ENCODE measurements around the gene DISP3.

Gene DISP3

GRCh38 chr1:11527541-11528452 lies 48.8 kb downstream of the DISP3 start:
- H3K27ac ChIP-seq (ENCODE audit: low read depth, low read length) = no peak overlapping the region
- H3K9me3 ChIP-seq (ENCODE audit: control insufficient read depth, insufficient read depth, low read length) = no peaks in the 10 kb centered on the region
- H3K9me2 ChIP-seq (replicated peaks; ENCODE audit: control insufficient read depth, low read length) = no peaks in the 10 kb centered on the region
- no peaks in the 10 kb centered on the region for H3K27me3 ChIP-seq (ENCODE audit: control insufficient read depth, low read length)
- H3K4me2 ChIP-seq (ENCODE audit: low read length) = no peak overlapping the region
- H3K4me3 ChIP-seq (ENCODE audit: low read length) = no peak overlapping the region
- H3K4me1 ChIP-seq (ENCODE audit: control insufficient read depth, low read length) = no peaks in the 10 kb centered on the region
- H3K36me3 ChIP-seq (ENCODE audit: control insufficient read depth, low read length) = no peaks in the 10 kb centered on the region
- H3F3A ChIP-seq (ENCODE audit: control insufficient read depth, insufficient read depth) = no peaks in the 10 kb centered on the region
- TF ChIP-seq CTCF (IDR thresholded peaks at IDR 0.05; ENCODE audit: low read depth, low read length, poor library complexity, severe bottlenecking) = no peak
- TF ChIP-seq EZH2phosphoT487 (IDR thresholded peaks at IDR 0.05; ENCODE audit: borderline replicate concordance, low read length) = no peak
- H3K79me2 ChIP-seq (ENCODE audit: control insufficient read depth, low read length) = no peaks in the 10 kb centered on the region
- H4K20me1 ChIP-seq (ENCODE audit: control insufficient read depth, insufficient read depth, low read depth, low read length) = no peaks in the 10 kb centered on the region

DNA sequence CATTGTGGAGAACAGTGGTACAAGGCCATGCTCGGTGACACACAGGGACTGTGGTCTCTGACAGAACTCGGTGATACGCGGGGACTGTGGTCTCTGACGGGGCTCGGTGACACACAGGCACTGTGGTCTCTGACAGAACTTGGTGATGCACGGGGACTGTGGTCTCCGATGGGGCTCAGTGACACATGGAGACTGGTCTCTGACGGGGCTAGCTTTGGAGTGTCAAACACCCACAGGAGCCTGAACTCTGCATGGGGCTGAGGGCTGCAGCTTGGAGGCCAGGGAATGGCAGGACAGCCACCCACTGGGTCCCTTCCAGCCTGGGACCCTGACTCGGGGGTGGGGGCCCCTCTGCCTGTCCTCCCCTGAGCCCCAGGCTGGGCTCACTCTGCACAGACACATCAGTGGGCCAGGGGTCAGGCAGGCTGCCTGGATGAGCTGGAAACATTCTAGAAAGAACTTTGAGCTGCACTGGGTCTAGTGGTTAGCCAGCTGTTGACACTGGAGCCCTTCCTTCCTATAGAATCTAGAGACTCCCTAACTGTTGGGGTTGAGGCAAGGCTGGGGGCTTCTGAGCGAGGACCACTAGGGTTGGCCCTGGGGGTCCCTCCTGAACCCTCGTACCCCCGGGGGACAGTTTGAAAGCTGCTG lies 49.8 kb downstream of the DISP3 start:
- no peak overlapping the region for H3K4me2 ChIP-seq (ENCODE audit: low read length)
- no peak overlapping the region for H3K27ac ChIP-seq (ENCODE audit: low read depth, low read length)
- no peaks in the 10 kb centered on the region for H3K9me3 ChIP-seq (ENCODE audit: control insufficient read depth, insufficient read depth, low read length)
- no peak overlapping the region for H3K4me3 ChIP-seq (ENCODE audit: low read length)
- H4K20me1 ChIP-seq (ENCODE audit: control insufficient read depth, insufficient read depth, low read depth, low read length) = no peaks in the 10 kb centered on the region
- no peaks in the 10 kb centered on the region for H3F3A ChIP-seq (ENCODE audit: control insufficient read depth, insufficient read depth)
- H3K9me2 ChIP-seq (replicated peaks; ENCODE audit: control insufficient read depth, low read length) = no peaks in the 10 kb centered on the region
- H3K4me1 ChIP-seq (ENCODE audit: control insufficient read depth, low read length) = no peaks in the 10 kb centered on the region
- H3K36me3 ChIP-seq (ENCODE audit: control insufficient read depth, low read length) = no peaks in the 10 kb centered on the region
- TF ChIP-seq CTCF (IDR thresholded peaks at IDR 0.05; ENCODE audit: low read depth, low read length, poor library complexity, severe bottlenecking) (no peak), EZH2phosphoT487 (IDR thresholded peaks at IDR 0.05; ENCODE audit: borderline replicate concordance, low read length) (no peak)
- no peaks in the 10 kb centered on the region for H3K79me2 ChIP-seq (ENCODE audit: control insufficient read depth, low read length)
- H3K27me3 ChIP-seq (ENCODE audit: control insufficient read depth, low read length) = no peaks in the 10 kb centered on the region

GRCh38 chr1:11529330-11529729 lies 50.4 kb downstream of the DISP3 start:
- no peaks in the 10 kb centered on the region for H4K20me1 ChIP-seq (ENCODE audit: control insufficient read depth, insufficient read depth, low read depth, low read length)
- no peaks in the 10 kb centered on the region for H3K36me3 ChIP-seq (ENCODE audit: control insufficient read depth, low read length)
- no peak overlapping the region for H3K4me3 ChIP-seq (ENCODE audit: low read length)
- no peak for TF ChIP-seq EZH2phosphoT487 (IDR thresholded peaks at IDR 0.05; ENCODE audit: borderline replicate concordance, low read length)
- TF ChIP-seq CTCF (IDR thresholded peaks at IDR 0.05; ENCODE audit: low read depth, low read length, poor library complexity, severe bottlenecking) = no peak
- H3K4me2 ChIP-seq (ENCODE audit: low read length) = no peak overlapping the region
- no peaks in the 10 kb centered on the region for H3F3A ChIP-seq (ENCODE audit: control insufficient read depth, insufficient read depth)
- no peaks in the 10 kb centered on the region for H3K79me2 ChIP-seq (ENCODE audit: control insufficient read depth, low read length)
- no peaks in the 10 kb centered on the region for H3K9me2 ChIP-seq (replicated peaks; ENCODE audit: control insufficient read depth, low read length)
- no peak overlapping the region for H3K27ac ChIP-seq (ENCODE audit: low read depth, low read length)
- H3K9me3 ChIP-seq (ENCODE audit: control insufficient read depth, insufficient read depth, low read length) = no peaks in the 10 kb centered on the region
- H3K4me1 ChIP-seq (ENCODE audit: control insufficient read depth, low read length) = no peaks in the 10 kb centered on the region
- no peaks in the 10 kb centered on the region for H3K27me3 ChIP-seq (ENCODE audit: control insufficient read depth, low read length)

Data from DOHH2 (cell line).